NK-92 treated with Interleukin-12 subunit alpha and Interleukin-12 subunit beta, amount 100 ng/mL, for 24 hours (cell line): ENCODE data around the gene ECM2.
"Not testable (repeated sequence)": the region's sequence is repeated elsewhere in the genome, so short reads cannot be mapped to it uniquely, and the experiment has no call there.

Experiments
- DNase-seq: peaks from one replicate; lab custom pipeline; 2025; lab: John Stamatoyannopoulos, UW

Gene ECM2

GRCh38 chr9:92535940-92536850 is at the start of gene ECM2:
ECM2 (minus strand) TSS chr9:92535990; CDS start chr9:92522866, 13,124 bp downstream.
- no peak for DNase-seq

DNA sequence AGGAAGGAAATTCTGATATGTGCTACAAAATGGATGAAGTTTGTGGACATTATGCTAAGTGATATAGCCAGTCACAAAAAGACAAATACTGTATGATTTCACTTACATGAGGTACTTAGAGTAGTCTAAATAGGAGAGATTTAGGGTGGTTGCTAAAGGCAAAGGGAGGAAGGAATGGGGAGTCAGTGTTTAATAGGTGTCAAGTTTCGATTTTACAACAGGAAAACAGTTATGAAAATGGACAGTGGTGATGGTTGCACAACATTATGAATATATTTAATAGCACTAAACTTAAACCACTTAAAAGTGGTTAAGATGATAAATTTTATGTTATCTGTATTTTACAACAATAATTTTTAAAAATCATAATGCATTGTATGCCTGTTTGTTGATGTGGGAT is 40.4 kb upstream of the ECM2 start:
- DNase-seq: no peak

GRCh38 chr9:92573612-92574011 is 37.8 kb upstream of the ECM2 start:
- DNase-seq: not testable (repeated sequence)

GRCh38 chr9:92571871-92572270 is 36.1 kb upstream of the ECM2 start:
- DNase-seq: not testable (repeated sequence)

GRCh38 chr9:92564982-92565381 is 29.2 kb upstream of the ECM2 start:
- no peak for DNase-seq

DNA sequence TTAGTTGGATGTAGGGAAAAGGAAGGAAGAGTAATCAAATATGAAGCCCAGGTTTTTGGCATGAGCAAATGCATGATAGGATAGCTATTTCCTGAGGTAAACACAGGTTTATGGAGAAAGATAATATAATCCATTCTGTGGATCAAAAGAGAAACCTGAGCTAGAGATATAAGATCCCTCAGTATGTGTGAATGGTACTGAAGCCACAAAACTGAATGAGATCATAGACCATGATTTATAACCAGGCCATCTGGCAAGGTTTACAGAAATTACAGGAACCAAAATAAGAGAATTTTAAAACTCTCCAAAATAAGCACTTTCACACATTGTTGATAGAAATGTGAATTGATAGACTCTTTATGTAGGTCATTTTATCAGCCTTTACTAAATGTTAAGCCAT is 28.7 kb upstream of the ECM2 start:
- no peak for DNase-seq

GRCh38 chr9:92563116-92564100 is 27.6 kb upstream of the ECM2 start:
- DNase-seq: no peak

DNA sequence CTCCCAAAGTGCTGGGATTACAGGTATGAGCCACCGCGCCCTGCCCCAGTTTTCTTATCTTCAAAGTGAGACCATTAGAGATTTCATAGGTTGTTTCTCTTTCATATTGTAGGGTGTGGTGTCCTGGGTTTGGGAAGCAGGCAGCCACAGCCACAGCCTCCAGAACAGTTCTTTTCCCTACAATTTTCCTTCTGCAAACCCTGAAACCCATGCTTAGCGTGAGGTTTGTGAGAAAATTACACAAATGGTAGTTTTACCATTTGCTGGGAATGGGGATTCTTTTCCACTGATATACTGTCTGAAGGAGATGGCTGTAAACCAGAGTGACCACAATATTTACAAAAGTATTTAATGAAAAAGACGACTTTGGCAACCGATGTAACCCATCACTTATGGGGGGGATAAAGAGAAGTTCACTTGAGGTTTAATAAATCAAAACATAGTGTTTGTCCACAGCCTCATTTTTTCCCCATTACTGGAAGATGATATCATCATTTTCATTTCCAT is 26.7 kb upstream of the ECM2 start:
- no peak for DNase-seq

DNA sequence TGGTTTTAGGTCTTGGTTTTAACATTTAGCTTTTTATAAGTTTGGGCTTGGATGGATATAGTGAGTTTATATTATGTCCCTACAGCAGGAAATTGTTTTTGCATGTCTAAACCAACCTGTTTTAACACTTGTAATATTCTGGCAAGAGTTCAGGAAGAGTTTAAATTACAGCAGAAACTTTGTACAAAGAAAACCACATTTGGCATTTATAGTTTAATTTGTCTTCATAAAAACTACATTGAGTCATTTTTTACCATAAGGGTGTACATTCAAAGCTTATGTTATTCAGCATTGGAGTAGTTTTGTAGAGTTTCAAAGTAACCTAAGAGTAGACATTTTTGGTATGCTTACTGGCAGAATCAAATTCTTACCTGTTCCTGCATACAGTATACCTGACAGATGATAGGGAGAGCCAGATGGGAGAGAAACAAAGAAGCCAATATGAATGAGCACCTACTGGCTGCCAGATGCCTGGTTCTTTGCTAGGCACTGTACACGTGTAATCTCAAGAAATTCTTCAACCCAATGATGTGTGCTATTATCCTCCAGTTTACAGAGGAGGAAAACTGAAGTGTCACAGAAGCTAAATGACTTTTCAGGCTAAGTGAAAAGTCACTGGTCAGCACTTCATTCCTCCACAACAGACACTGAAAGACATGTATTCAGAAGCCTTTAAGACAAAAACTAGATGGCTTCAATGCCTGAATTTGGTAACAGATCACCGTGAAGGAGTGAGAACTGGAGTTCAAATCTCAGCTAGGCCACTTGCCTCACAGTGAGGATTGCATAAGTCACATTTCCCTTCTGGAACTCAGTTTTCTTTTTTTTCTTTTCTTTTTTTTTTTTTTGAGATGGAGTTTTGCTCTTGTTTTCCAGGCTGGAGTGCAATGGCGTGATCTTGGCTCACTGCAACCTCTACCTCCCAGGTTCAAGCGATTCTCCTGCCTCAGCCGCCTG is 25.9 kb upstream of the ECM2 start:
- no peak for DNase-seq

- no peak for DNase-seq
Observed at GRCh38 chr9:92558612-92559374, 23.0 kb upstream of the ECM2 start.

DNA sequence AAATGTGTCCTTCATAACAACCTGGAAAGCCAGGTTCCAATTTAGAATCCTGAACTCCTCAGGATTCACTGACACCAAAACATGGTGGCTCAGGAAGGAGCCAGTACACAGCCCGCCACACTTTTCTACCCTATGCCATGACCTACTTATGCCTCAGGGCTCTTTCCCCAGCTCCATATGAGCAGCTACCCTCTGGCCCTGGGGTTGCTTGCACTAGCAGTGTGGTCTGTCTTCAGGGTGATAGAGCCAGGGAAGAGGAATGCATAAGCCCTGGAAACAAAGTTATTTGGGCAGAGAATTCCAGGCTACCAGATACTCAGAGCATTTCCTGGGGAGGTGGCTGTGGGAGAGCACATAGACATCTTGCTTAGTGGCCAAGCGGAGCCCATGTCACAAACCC is 15.0 kb upstream of the ECM2 start:
- no peak for DNase-seq

GRCh38 chr9:92547356-92547755 is 11.6 kb upstream of the ECM2 start:
- no peak for DNase-seq

- no peak for DNase-seq
Observed at GRCh38 chr9:92545002-92545510, 9.3 kb upstream of the ECM2 start.

DNA sequence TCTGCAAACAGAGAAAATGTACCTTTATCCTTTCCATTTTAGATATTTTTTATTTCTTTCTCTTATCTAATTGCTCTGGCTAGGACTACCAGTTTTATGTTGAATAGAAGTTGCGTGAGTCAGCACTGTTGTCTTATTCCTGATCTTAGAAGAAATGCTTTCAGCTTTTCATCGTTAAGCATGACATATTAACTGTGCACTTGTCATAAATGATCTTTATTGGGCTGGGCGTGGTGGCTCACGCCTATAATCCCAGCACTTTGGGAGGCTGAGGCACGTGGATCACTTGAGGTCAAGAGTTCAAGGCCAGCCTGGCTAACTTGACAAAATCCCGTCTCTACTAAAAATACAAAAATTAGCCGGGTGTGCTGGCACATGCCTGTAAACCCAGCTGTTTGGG is 8.2 kb upstream of the ECM2 start:
- no peak for DNase-seq

GRCh38 chr9:92538541-92538940 is 2.8 kb upstream of the ECM2 start:
- DNase-seq: no peak

- no peak for DNase-seq
Observed at GRCh38 chr9:92534674-92535073, 1.1 kb downstream of the ECM2 start.

DNA sequence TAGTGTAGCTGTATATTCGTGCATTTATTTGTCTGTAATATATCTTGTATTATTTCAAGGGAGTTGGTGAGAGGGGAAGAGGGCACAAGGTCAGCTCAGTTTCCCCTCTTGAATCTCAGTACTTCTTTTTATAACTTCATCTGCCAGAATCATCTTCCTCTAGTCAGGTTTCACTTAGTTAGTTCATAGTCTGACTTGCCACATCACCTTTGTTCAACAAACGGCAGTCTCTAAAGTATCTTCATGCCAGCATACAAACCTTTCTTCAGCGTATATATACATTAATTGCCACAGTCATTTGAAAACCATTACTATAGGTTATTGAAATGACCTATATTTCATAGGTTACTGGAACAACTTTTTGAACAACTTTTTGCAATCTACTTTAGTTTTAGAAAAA is 1.6 kb downstream of the ECM2 start:
- no peak for DNase-seq

DNA sequence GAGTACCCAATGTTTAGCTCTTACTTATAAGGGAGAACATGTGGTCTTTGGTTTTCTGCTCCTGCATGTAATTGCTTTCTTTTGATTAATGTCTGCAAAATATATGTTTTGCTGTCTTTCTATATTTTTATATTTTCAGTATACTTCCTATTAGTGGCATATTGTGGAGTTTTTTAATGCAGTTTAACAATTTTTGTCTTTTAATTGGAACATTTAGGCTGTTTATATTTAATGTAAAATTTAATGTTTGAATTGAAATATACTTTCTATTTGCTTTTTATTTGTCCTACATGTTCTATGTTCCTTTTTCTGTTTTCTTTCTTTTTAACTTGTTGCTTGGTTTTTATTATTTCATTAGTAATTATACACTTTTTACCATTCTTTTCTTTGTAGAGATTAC is 4.9 kb downstream of the ECM2 start:
- no peak for DNase-seq

GRCh38 chr9:92529124-92529523 is 6.7 kb downstream of the ECM2 start:
- no peak for DNase-seq

DNA sequence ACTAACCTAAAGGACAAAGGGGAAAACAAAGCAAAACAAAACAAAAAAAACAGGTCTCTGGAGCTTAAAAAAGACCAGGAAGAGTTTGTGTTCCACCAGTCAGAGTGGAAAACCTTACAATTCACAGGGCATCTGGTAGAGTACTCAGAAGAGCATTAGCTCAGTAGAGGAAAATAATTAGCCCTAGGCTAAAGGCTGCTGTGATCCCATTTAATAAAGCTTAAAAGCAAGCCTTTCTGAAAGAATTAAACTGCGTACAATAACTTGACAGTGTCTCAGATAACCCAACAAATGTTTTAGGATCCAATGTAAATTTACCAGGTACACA is 7.3 kb downstream of the ECM2 start:
- DNase-seq: no peak
